Stimulated activated CD8-positive, alpha-beta memory T cell treated with anti-CD3 and anti-CD28 coated beads, Interleukin-2, amount 100 ng/mL, for 1 hour (primary cell): ENCODE data around the gene GSTO2.

ENCODE experiments used
- DNase-seq, 2 donors: peaks; one replicate each; pipeline ENCODE4 v3.0.0-alpha.2; 2020; ENCODE audit warnings: low read depth in 2 of 2

GSTO2 gene

GRCh38 chr10:104308439-104308903 is 39.5 kb downstream of the GSTO2 start:
- no peak for DNase-seq

- no peak for DNase-seq
Observed at GRCh38 chr10:104309980-104310978, 41.3 kb downstream of the GSTO2 start.

GRCh38 chr10:104311184-104311720 is 42.3 kb downstream of the GSTO2 start:
- DNase-seq, result no peak

- DNase-seq, result no peak
Observed at GRCh38 chr10:104314591-104315485, 45.9 kb downstream of the GSTO2 start.

GRCh38 chr10:104315486-104315921 is 46.5 kb downstream of the GSTO2 start:
- no peak for DNase-seq

GRCh38 chr10:104316321-104317099 is 47.5 kb downstream of the GSTO2 start:
- DNase-seq, result no peak

- DNase-seq, result no peak
Observed at GRCh38 chr10:104317269-104317710, 48.3 kb downstream of the GSTO2 start.

GRCh38 chr10:104317726-104318299 is 48.8 kb downstream of the GSTO2 start:
- DNase-seq, result no peak

GRCh38 chr10:104318326-104318725 is 49.3 kb downstream of the GSTO2 start:
- no peak for DNase-seq

GRCh38 chr10:104318810-104319741 is 50.1 kb downstream of the GSTO2 start:
- no peak for DNase-seq

- no peak for DNase-seq
Observed at GRCh38 chr10:104321226-104321625, 52.2 kb downstream of the GSTO2 start.

- no peak for DNase-seq
Observed at GRCh38 chr10:104321725-104322415, 52.9 kb downstream of the GSTO2 start.

- no peak for DNase-seq
Observed at GRCh38 chr10:104322416-104322782, 53.4 kb downstream of the GSTO2 start.

- DNase-seq, result no peak
Observed at GRCh38 chr10:104323085-104323484, 54.1 kb downstream of the GSTO2 start.

GRCh38 chr10:104323760-104324201 is 54.8 kb downstream of the GSTO2 start:
- DNase-seq, result no peak

GRCh38 chr10:104324221-104324686 is 55.3 kb downstream of the GSTO2 start:
- DNase-seq, result no peak

GRCh38 chr10:104324931-104325330 is 55.9 kb downstream of the GSTO2 start:
- DNase-seq, result no peak
